Naive thymus-derived CD4-positive, alpha-beta T cell (primary cell): ENCODE data around the gene ANKRD35. TPM values are rescaled to one million over a fixed set of nuclear protein-coding genes. Genes with fewer than 3 reads are reported as not detected.

Experiments
- ATAC-seq: fragments of 150-1000 bp; cut with Tn5 transposase; 2 replicates; pipeline ENCODE4 v1.10.0; 2021; ENCODE audit warnings: mild to moderate bottlenecking, moderate library complexity
- CTCF ChIA-PET: fragments of 350-600 bp; sonication (Branson Sonifier 250); formaldehyde crosslinking; loops from one replicate; lab custom pipeline; 2021; ENCODE audit warnings: antibody characterized with exemption; lab: Charles Lee
- POLR2A ChIA-PET: fragments of 350-600 bp; sonication (Branson Sonifier 250); formaldehyde crosslinking; loops from one replicate; lab custom pipeline; 2021; ENCODE audit warnings: antibody characterized with exemption, inconsistent platforms; lab: Charles Lee
- DNase-seq, 9 donors: peaks; one replicate each; pipeline versions ENCODE4 v3.0.0 to v3.0.0-alpha.2; 2020 to 2022; ENCODE audit warnings: mixed read lengths in 1 of 9
- H3K27ac ChIP-seq: one replicate; pipeline ENCODE4 v1.7.0; 2013; ENCODE audit warnings: mild to moderate bottlenecking, low read depth, low read length, moderate library complexity
- H3K27me3 ChIP-seq, 2 donors: one replicate each; pipeline ENCODE4 v1.7.0; 2013; ENCODE audit warnings: low read length in 2 of 2, mild to moderate bottlenecking in 2 of 2, moderate library complexity in 2 of 2; ENCODE audit not compliant: control insufficient read depth in 2 of 2, insufficient read depth in 2 of 2
- H3K36me3 ChIP-seq, 3 experiments: 1 replicate in 2 of 3; 2 replicates in 1 of 3; pipeline ENCODE4 v1.7.0; 2013; ENCODE audit warnings: low read length in 3 of 3, mild to moderate bottlenecking in 3 of 3, moderate library complexity in 1 of 3; ENCODE audit not compliant: insufficient read depth in 3 of 3, control insufficient read depth in 2 of 3
- H3K4me1 ChIP-seq, 2 donors: one replicate each; pipeline ENCODE4 v1.7.0; 2013; ENCODE audit warnings: low read length in 2 of 2, mild to moderate bottlenecking in 2 of 2, moderate library complexity in 1 of 2; ENCODE audit not compliant: control insufficient read depth in 2 of 2, insufficient read depth in 2 of 2
- H3K4me3 ChIP-seq: 2 replicates; pipeline ENCODE4 v1.7.0; 2013; ENCODE audit warnings: mild to moderate bottlenecking, low read length
- H3K9me3 ChIP-seq, 3 experiments: 1 replicate in 2 of 3; 2 replicates in 1 of 3; pipeline ENCODE4 v1.7.0; 2013; ENCODE audit warnings: low read length in 3 of 3; ENCODE audit not compliant: control insufficient read depth in 2 of 3
- H3K27ac Mint-ChIP-seq, 9 donors: one replicate each; pipeline ENCODE4 v1.8.0; 2020 to 2022; ENCODE audit warnings: mixed read lengths in 9 of 9, mild to moderate bottlenecking in 8 of 9, moderate library complexity in 5 of 9, inconsistent platforms in 2 of 9
- H3K27me3 Mint-ChIP-seq, 5 donors: one replicate each; pipeline ENCODE4 v1.8.0; 2021 to 2022; ENCODE audit warnings: mixed read lengths in 5 of 5, mild to moderate bottlenecking in 1 of 5
- H3K36me3 Mint-ChIP-seq, 5 donors: one replicate each; pipeline ENCODE4 v1.8.0; 2020 to 2022; ENCODE audit warnings: mixed read lengths in 5 of 5, mild to moderate bottlenecking in 3 of 5, inconsistent platforms in 1 of 5
- H3K4me1 Mint-ChIP-seq, 7 donors: one replicate each; pipeline ENCODE4 v1.8.0; 2020 to 2022; ENCODE audit warnings: mixed read lengths in 7 of 7, mild to moderate bottlenecking in 3 of 7, inconsistent platforms in 1 of 7
- H3K4me3 Mint-ChIP-seq, 10 donors: one replicate each; pipeline ENCODE4 v1.8.0; 2020 to 2022; ENCODE audit warnings: mild to moderate bottlenecking in 10 of 10, mixed read lengths in 10 of 10, moderate library complexity in 6 of 10, inconsistent platforms in 2 of 10
- H3K9me3 Mint-ChIP-seq, 11 donors: one replicate each; pipeline ENCODE4 v1.8.0; 2020 to 2022; ENCODE audit warnings: mixed read lengths in 11 of 11, mild to moderate bottlenecking in 4 of 11, inconsistent platforms in 1 of 11, moderate library complexity in 1 of 11
- intact Hi-C, 2 donors: fragments of 100-400 bp; cut with micrococcal nuclease; formaldehyde crosslinking; loops; one replicate each; pipeline ENCODE4 v1.15.1; 2023
- polyA plus RNA-seq, 2 donors: library from polyadenylated mRNA; unstranded; fragments of 300-500 nt; fragmentation: Illumina TruSeq; gene quantifications; one replicate each; pipeline ENCODE4 v1.2.3, GENCODE V29; 2021
- total RNA-seq, 6 experiments: library from RNA in 5 of 6; stranded (reverse) in 5 of 6; gene quantifications; 1 replicate in 5 of 6; 2 replicates in 1 of 6; pipeline ENCODE4 v1.2.3 and lab custom pipeline; 2021 to 2026

The ANKRD35 gene
- total and polyA plus RNA-seq, 7 experiments from 2014 or later = 0.12 to 0.58 (median 0.14) TPM; not detected in 3

DNA sequence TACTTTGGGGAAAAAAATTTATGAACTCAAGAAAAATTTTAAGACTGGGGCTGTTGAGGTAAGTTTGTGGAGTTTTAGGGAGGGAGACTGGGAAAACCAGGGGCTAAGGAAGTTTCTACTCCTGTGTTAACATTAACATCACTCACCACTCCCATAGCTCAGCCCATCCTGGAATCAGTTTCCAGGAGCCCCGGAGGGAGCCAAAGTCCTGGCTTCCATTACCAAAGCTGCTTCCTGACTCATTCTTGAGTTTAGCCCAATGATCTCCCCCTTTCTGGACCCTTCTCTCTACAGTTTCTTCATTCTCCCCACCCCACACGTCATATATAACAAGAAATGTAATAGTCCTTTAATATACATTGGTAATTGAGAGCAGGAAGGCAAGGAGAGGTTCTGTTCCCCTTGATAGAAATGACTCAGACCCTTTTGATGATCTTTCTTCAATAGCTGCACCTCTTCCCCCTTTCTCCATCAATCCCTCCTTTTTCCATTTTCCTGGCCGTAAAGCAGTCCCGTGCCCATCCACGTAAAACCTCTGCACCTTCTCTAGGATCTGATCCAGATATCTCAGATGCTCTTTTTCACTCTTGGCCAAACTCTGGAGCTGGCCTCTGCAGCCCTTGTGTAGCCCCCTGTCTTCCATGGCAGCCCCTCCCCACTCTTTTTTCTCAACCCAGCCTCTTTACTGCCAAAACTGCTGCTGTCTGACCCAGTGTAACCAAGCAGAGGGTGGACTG lies 22.2 kb downstream of the ANKRD35 start:
- H3K36me3 ChIP-seq = peaks cover 0 to 9% (median 0%) of the 10 kb centered on the region in 3 experiments
- intact Hi-C loops = no loop called here
- H3K4me3 Mint-ChIP-seq = no peak overlapping the region
- peaks cover 0 to 3% of the 10 kb centered on the region in 2 donors for H3K4me1 ChIP-seq
- no peak overlapping the region for H3K27ac Mint-ChIP-seq
- ChIA-PET CTCF (no interaction called here), POLR2A (interaction anchor here (1.2 to 1.5 kb wide), 4 partner anchors 8 to 64 kb away, joined by 3 to 4 read pairs (median 3); partner anchors contain the start of genes PEX11B and RBM8A)
- peaks cover 0 to 11% (median under 1%) of the 10 kb centered on the region in 7 donors for H3K4me1 Mint-ChIP-seq
- no peak for DNase-seq
- peaks cover 0 to 3% (median 0%) of the 10 kb centered on the region in 5 donors for H3K36me3 Mint-ChIP-seq
- no peaks in the 10 kb centered on the region for H3K9me3 Mint-ChIP-seq
- H3K9me3 ChIP-seq = no peaks in the 10 kb centered on the region
- H3K4me3 ChIP-seq = no peak overlapping the region
- no peak overlapping the region for H3K27ac ChIP-seq
- ATAC-seq = no peak
- H3K27me3 Mint-ChIP-seq = peaks cover 0 to 33% (median 0%) of the 10 kb centered on the region in 5 donors
- no peaks in the 10 kb centered on the region for H3K27me3 ChIP-seq

DNA sequence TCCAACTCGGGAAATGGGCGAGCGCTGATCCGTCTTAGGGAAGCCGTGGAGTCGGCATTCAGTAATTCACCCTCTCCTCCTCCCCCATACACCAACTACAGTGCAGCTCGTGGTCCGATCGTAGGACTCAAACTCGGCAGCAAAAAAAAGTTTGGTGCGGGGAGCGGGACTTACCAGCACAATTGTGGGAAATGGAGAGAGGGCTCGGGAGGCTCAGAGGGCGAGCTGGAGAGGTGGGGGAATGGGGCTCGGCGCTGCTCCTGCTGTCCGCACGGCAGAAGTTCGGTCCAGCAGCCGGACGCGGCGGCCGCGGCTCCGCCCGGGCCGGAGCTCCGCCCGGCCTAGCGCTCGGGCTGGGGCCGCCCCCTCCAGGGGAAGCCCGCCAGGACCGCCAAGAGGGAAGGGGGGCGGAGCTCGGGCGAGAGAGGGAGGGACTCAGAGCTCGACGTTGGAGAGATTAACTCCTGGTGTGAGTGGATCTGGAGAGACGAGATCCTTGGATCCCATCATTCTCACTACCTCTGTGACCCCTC lies 26.1 kb downstream of the ANKRD35 start:
- H3K27ac Mint-ChIP-seq = peak overlapping the region; percentile 84 to 96 (median 91)
- H3K4me3 Mint-ChIP-seq = peak overlapping the region; percentile 96 to 99 (median 98)
- Histone ChIP-seq H3K4me1 (peaks cover 7 to 10% of the 10 kb centered on the region in 2 donors), H3K9me3 (no peaks in the 10 kb centered on the region), H3K4me3 (peak overlapping the region; percentile 88), H3K27ac (peak overlapping the region; percentile 80), H3K27me3 (no peaks in the 10 kb centered on the region), H3K36me3 (peaks cover 0 to 25% (median 0%) of the 10 kb centered on the region in 3 experiments)
- intact Hi-C loops = loop anchor here (1.0 to 2.0 kb wide), 10 partner anchors 13 to 176 kb away; partner anchors contain the start of genes PEX11B (in 2 of the 2), POLR3C (in 2 of the 2), RBM8A (in 2 of the 2) and RNF115 (in 2 of the 2)
- peaks cover 10 to 22% (median 12%) of the 10 kb centered on the region in 7 donors for H3K4me1 Mint-ChIP-seq
- peaks cover 0 to 16% (median 0%) of the 10 kb centered on the region in 5 donors for H3K27me3 Mint-ChIP-seq
- ATAC-seq (peak; percentile 77), DNase-seq (peak; percentile 39 to 88 (median 49))
- no peaks in the 10 kb centered on the region for H3K9me3 Mint-ChIP-seq
- ChIA-PET POLR2A (interaction anchor here (0.7 to 4.7 kb wide), 25 partner anchors 9 to 178 kb away, joined by 3 to 49 read pairs (median 4); partner anchors contain the start of genes ANKRD34A, ANKRD35, LIX1L and NUDT17), CTCF (interaction anchor here (0.7 to 4.3 kb wide), 9 partner anchors 9 to 176 kb away, joined by 3 to 81 read pairs (median 5); partner anchors contain the start of genes LIX1L and NUDT17)
- H3K36me3 Mint-ChIP-seq = peaks cover 0 to 16% (median 4%) of the 10 kb centered on the region in 5 donors

DNA sequence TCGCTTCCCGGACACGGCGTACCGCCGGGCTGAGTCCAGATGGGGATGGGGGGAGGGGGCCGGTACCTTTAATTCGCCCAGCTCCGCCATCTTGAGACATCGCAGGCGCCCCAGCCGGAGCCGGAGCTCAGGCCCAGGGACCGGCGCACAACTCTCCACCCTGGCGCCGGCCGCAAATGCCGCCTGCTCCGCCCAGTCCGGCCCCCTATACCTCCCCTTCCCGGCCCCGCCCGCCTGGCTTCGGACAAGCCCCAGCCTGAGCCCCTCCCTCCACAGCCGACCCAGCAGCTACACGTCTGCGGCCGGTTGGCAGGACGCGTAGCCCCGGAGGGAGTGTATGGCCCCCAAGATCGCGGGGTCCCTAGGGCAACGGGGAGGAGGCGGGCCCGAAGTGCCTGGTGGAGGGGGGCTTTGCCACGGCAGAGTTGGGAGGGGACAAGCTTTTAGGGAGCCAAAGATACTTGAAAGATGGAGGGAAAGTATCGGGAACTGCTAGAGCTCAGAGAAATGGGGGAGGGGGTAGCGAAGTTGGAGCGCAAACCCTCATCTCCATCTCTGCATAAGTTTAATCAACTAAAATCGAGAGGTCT lies 26.7 kb downstream of the ANKRD35 start, which contains the start of gene PIAS3:
TSS of gene PIAS3 (minus strand) at position 181 of the 590 bp plus-strand sequence. CDS start at position 90, 91 bp downstream.
- peaks cover 0 to 19% (median 4%) of the 10 kb centered on the region in 5 donors for H3K36me3 Mint-ChIP-seq
- intact Hi-C loops = loop anchor here (1.0 to 2.0 kb wide), 10 partner anchors 14 to 176 kb away; partner anchors contain the start of genes NUDT17 (in 2 of the 2), PEX11B (in 2 of the 2), POLR3C (in 2 of the 2) and RBM8A (in 2 of the 2)
- no peaks in the 10 kb centered on the region for H3K9me3 Mint-ChIP-seq
- ATAC-seq = peak; percentile 93
- H3K4me1 Mint-ChIP-seq = peaks cover 10 to 22% (median 12%) of the 10 kb centered on the region in 7 donors
- Histone ChIP-seq H3K27me3 (no peaks in the 10 kb centered on the region), H3K4me3 (peak within 1 kb of the TSS; percentile 88), H3K9me3 (no peaks in the 10 kb centered on the region), H3K27ac (peak within 1 kb of the TSS; percentile 80), H3K36me3 (peaks cover 0 to 31% (median 0%) of the 10 kb centered on the region in 3 experiments), H3K4me1 (peaks cover 7 to 10% of the 10 kb centered on the region in 2 donors)
- H3K4me3 Mint-ChIP-seq = peak within 1 kb of the TSS; percentile 96 to 99 (median 98)
- POLR2A ChIA-PET = interaction anchor here (0.6 to 4.7 kb wide), 32 partner anchors 9 to 180 kb away, joined by 3 to 49 read pairs (median 4); partner anchors contain the start of genes ANKRD34A, ANKRD35, LIX1L and NUDT17
- H3K27ac Mint-ChIP-seq = peak within 1 kb of the TSS; percentile 84 to 96 (median 91)
- CTCF ChIA-PET = interaction anchor here (0.6 to 4.3 kb wide), 9 partner anchors 10 to 177 kb away, joined by 3 to 81 read pairs (median 5); partner anchors contain the start of genes ITGA10, LIX1L and NUDT17
- peaks cover 0 to 11% (median 0%) of the 10 kb centered on the region in 5 donors for H3K27me3 Mint-ChIP-seq
- peak; percentile 67 to 93 (median 77) for DNase-seq

- Mint-ChIP-seq H3K27ac (peak overlapping the region; percentile 84 to 96 (median 91)), H3K9me3 (no peaks in the 10 kb centered on the region), H3K4me1 (peaks cover 10 to 22% (median 12%) of the 10 kb centered on the region in 7 donors), H3K27me3 (peaks cover 0 to 5% (median 0%) of the 10 kb centered on the region in 5 donors), H3K36me3 (peaks cover 0 to 23% (median 4%) of the 10 kb centered on the region in 5 donors), H3K4me3 (peak overlapping the region; percentile 96 to 99 (median 98))
- DNase-seq (peak in 6 of 9 donors; percentile 19 to 75 (median 25)), ATAC-seq (peak; percentile 61)
- H3K9me3 ChIP-seq = no peaks in the 10 kb centered on the region
- peak overlapping the region; percentile 80 for H3K27ac ChIP-seq
- intact Hi-C loops = loop anchor here (1.0 to 2.0 kb wide), 4 partner anchors 13 to 68 kb away; partner anchors contain the start of genes RBM8A (in 2 of the 2) and NUDT17 (in 1 of the 2)
- peak overlapping the region; percentile 88 for H3K4me3 ChIP-seq
- ChIA-PET CTCF (interaction anchor here (0.6 to 4.3 kb wide), 7 partner anchors 10 to 107 kb away, joined by 3 to 81 read pairs (median 5); partner anchors contain the start of genes ITGA10 and NUDT17), POLR2A (interaction anchor here (0.6 to 4.7 kb wide), 24 partner anchors 9 to 181 kb away, joined by 3 to 49 read pairs (median 4); partner anchors contain the start of genes ANKRD34A, LIX1L, NUDT17 and PEX11B)
- peaks cover 0 to 37% (median 0%) of the 10 kb centered on the region in 3 experiments for H3K36me3 ChIP-seq
- peaks cover 7 to 10% of the 10 kb centered on the region in 2 donors for H3K4me1 ChIP-seq
- no peaks in the 10 kb centered on the region for H3K27me3 ChIP-seq
Observed at GRCh38 chr1:145858238-145858900, 27.3 kb downstream of the ANKRD35 start.

DNA sequence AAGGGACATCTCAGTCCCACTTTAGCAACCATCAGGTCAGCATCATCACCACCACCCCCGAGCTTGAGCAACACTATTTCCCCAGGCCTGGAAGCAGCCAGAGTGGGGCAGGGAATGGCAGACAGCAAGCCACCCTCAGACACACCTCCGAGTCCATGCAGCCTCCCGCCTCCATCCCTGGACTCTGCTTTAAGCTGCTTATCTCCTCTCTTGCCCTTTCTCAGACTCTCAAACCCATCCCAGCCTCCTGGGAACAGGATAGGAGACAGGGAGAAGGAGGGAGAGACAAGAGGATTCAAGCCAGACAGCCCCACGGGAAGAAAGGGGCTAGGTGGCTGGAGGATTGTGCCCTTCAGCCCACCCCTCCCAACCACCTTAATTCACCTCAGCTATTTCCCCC lies 28.5 kb downstream of the ANKRD35 start:
- ChIA-PET POLR2A (interaction anchor here (1.2 to 4.7 kb wide), 9 partner anchors 11 to 140 kb away, joined by 4 to 49 read pairs (median 23); partner anchors contain the start of genes LIX1L, NUDT17, PEX11B and POLR3C), CTCF (interaction anchor here (1.0 to 4.3 kb wide), 2 partner anchors 11 to 159 kb away, joined by 3 to 81 read pairs; partner anchors contain the start of gene NUDT17)
- no peaks in the 10 kb centered on the region for H3K27me3 ChIP-seq
- ATAC-seq = no peak
- Mint-ChIP-seq H3K4me1 (peaks cover 10 to 22% (median 13%) of the 10 kb centered on the region in 7 donors), H3K27ac (no peak overlapping the region), H3K9me3 (no peaks in the 10 kb centered on the region), H3K27me3 (no peaks in the 10 kb centered on the region), H3K4me3 (peak overlapping the region in 4 of 10 donors; percentile 17 to 98 (median 78)), H3K36me3 (peaks cover 0 to 23% (median 4%) of the 10 kb centered on the region in 5 donors)
- H3K36me3 ChIP-seq = peaks cover 0 to 38% (median 0%) of the 10 kb centered on the region in 3 experiments
- peaks cover 7 to 10% of the 10 kb centered on the region in 2 donors for H3K4me1 ChIP-seq
- H3K9me3 ChIP-seq = no peaks in the 10 kb centered on the region
- intact Hi-C loops = no loop called here
- no peak overlapping the region for H3K4me3 ChIP-seq
- no peak overlapping the region for H3K27ac ChIP-seq
- no peak for DNase-seq
